Fibroblast of skin of right biceps (primary cell): ENCODE data around the gene ACVR1B.
A peak's percentile ranks its signal among the peaks of the same experiment; 100 is the strongest.

ENCODE experiments used
- DNase-seq: peaks from one replicate; pipeline ENCODE4 v3.0.0-alpha.2; 2013

Gene ACVR1B

DNA sequence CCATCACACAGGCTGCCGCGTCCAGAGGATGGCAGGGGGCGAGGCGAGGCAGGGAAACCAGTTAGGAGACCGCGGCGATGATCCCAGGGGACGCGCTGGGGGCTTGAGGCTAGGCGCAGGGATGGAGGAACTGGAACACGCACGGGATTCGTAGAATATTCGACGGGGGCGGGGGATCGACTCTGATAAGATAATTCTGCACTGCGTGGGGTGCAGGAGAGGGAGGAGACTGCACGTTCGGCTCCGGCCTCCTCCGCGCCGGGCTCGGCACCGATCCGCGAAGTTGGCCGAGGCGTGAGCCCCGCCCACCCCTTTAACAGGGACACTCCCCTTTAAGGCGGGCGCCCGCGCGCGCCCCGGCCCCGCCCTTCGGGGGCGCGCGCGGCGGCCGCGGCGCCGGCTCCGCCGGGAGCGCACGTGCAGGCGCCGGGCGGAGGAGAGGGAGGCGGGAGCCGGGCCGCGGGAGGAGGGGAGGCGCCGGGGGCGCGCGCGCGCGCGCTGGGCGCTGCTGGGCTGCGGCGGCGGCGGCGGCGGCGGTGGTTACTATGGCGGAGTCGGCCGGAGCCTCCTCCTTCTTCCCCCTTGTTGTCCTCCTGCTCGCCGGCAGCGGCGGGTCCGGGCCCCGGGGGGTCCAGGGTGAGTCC lies at the start of gene ACVR1B:
Gene ACVR1B, plus strand, starts transcription at position 501 of the 644 bp plus-strand sequence. Its CDS starts 45 bp downstream, at position 546.
- DNase-seq = peak; percentile 91

DNA sequence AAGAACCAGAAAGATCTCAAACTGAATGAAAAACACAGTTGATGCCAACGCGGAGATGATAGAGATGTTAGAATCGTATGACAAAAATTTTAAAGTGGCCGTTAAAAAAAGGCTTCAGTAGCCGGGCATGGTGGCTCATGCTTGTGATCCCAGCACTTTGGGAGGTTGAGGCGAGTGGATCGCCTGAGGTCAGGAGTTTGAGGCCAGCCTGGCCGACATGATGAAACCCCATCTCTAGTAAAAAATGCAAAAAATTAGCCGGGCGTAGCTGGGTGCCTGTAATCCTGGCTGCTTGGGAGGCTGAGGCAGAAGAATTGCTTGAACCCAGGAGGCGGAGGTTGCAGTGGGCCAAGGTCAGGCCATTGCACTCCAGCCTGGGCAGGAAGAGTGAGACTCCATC lies 49.6 kb upstream of the ACVR1B start:
- no peak for DNase-seq

DNA sequence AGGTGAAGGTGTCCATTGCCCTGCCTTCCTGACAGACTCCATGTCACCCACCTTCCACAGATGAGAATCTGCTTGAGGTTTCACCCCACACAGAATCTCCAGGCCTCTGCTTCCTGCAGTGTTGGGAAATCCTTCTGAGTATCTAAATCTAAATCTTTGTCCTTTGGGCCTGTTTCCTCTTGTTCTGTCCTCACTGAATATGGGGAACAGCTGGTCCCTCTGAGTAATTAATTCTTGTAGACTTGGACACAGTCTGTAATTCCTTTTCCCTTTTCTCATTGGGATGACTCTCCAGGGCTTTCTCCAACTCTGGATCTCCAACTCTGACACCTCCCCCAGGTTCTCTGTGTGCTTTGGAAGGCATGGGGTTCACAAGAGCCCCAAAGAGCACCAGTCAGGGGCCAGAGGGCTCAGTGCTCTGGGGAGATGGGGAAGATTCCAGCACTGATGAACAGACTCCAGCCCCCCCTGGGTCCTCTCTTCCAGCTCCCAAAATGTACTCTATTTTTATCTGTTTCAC lies 46.5 kb upstream of the ACVR1B start:
- peak; percentile 54 for DNase-seq

DNA sequence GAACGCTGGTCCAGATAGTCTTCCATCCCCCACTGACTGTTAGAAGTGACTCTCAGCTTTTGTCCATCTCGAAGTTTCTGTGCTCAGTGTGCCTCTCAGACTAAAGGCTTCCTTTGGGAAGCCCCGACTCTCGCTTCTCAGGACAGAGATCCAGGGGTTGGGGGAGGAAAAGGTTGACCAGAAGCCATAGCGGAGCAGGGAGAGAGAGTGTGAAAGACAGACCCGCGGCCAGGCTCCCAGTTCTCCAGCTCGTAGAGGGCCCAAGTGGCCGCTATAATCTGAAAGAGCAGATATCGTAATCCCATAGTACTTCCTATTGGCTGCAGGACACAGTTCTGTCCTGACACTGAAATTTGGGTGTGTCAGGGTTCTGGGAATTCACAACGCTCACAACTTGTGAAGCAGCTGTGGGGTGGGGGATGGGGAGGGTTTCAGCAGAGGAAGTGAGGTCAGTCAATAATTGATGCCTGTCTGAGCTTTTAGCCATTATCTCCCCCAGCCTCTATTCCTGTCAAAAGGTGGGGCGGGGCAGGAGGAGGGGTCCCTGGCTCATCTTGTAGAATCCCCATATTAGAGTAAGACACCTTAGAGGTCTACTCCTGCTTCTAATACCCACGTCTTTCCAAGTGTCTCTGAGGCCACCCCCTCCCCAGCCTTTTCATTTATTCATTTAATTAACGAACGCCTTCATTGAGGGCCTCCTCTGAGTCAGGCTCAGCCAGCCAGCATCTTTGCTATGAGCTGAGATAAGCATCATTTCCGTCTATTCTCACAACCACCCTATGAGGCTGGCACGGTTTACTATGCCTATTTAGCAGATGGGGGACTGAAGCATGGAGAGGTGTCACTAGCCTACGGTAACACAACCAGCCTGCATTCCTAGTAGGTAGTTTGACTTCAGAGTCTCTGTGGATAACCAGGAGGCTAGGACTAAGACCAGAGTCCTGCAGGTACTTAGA lies 45.7 kb upstream of the ACVR1B start:
- DNase-seq = peak; percentile 60

DNA sequence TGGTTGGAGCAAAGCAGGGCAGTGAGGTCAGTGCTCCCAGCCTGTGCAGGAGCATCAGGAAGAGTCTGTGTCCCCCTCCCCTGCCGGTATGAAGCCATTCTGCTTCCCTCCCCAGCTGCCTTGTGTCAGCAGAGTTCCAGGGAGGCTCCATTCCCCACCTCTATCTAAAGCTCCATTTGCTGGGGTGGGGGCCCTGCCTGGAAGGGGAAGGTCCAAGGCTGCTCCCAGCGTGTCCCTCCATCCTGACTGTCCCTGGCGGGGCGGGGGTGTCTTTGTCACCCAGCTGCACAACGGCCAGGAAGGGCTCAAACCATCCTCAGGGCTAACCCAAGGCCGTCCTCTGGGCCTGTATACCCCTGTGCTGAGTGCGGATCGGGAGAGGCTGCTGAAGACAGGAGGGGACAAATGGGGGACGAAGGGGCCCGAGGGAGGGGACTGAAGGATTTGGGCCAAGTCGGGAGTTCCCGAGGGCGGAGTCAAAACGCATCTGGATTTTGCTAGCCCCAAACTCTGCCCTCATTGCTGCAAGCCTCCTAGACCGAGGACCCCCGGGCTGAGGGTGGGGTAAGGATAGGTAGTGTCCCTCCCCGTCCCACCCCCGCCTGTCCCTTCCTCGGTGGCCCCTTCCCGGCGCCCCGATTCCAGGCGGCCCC lies 44.9 kb upstream of the ACVR1B start:
- no peak for DNase-seq

DNA sequence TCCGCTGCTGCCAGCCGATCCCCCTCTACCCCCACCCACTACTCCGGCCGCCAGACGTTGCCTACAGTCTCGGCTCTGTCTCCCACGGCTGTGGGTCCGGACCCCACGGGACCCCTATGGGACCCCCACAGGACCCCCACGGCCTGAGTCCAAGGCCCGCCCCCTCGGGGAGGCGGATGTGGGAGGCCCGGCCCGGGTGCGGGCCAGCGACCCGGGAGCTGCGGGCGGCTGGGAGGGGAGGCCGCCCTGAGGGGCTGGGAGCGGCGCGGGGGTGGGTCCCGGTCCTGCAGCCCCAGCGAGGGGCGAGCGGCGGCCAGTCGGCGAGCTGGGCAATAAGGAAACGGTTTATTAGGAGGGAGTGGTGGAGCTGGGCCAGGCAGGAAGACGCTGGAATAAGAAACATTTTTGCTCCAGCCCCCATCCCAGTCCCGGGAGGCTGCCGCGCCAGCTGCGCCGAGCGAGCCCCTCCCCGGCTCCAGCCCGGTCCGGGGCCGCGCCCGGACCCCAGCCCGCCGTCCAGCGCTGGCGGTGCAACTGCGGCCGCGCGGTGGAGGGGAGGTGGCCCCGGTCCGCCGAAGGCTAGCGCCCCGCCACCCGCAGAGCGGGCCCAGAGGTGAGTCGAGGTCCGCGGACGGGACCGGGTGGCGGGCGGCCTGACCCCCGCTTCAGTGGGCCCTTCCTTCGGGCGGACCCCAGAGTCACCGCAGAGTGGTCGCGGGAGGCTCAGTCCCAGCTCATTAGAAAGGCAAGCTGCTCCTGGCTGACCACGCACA lies 44.2 kb upstream of the ACVR1B start, which contains the start of gene ACVRL1:
Gene ACVRL1, plus strand, starts transcription at position 422 of the 773 bp plus-strand sequence. CDS start 4,971 bp downstream, outside the sequence.
- peak; percentile 38 for DNase-seq

DNA sequence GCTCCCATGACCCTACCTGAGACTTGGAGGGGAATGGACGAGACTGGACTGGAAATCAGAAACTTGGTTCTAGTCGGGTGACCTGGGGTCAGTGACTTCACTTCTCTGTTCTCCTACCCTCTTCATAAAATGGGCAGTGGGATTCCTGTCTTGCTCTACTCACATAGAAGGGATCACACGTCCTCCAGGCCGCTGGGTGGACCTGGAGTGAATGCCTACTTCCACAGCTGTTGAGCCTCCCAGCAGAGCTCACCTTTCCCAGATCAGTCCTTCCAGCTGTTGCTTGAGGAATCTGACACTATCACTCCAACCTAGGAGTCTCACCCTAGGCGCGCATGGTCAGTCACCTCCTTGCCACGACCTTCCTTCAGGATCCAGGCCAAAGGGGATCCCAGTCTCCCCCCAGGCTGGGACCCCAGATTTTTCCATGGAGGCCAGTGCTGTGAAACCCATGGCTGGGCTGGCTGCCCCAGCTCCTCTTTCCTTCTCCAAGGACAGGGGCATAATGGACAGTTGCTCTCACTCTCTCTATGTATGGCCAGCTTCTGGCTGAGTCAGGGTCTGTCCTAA lies 43.6 kb upstream of the ACVR1B start:
- DNase-seq = no peak

DNA sequence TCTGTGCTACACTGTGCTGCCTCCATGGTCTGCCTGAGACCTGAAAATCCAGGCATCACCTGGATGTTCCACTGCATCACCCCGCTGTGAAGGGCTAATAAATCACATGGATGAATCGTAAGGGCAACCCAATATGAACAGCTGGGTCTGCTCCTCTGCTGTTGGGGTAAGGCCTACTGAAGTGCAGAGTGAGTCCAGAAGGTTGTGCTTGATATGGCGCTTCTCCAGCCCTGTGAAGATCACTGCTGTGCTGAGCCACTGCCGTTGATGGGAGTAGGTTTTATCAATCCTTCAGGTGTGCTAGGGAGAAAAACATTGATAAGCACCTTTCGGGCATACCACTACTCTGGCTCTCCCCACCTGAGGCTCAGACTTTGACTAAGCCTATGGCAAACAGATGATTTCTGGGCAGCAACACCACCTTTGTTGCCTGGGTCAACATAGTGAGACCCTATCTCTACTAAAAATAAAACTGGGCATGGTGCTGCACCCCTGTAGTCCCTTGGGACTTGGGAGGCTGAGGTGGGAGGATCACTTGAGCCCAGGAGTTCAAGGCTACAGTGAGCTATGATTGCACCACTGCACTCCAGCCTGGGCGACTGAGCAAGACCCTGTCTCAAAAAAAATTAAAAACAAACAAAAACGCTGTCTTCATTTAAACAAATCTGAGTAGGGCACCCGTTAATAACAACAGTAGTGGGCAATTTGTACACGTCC lies 42.5 kb upstream of the ACVR1B start:
- no peak for DNase-seq

DNA sequence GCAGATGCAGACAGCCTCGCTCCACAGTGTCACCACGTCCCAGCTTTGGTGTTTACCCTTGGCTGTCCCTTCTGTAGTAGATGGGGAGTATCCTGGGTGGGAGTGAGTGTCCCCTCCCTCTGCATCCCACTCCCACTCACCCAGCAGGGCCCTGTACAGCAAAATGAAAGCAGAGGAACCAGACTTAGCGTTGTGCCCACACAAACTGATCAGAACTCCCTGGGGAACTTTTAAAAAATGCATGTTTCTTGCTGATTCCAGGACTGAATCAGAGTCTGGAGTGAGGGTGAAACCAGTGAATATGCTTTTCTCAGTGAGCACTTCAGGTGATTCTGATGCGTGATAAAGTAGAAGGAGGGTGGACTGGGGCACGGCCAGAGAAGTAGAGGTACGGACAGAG lies 41.3 kb upstream of the ACVR1B start:
- DNase-seq = no peak

DNA sequence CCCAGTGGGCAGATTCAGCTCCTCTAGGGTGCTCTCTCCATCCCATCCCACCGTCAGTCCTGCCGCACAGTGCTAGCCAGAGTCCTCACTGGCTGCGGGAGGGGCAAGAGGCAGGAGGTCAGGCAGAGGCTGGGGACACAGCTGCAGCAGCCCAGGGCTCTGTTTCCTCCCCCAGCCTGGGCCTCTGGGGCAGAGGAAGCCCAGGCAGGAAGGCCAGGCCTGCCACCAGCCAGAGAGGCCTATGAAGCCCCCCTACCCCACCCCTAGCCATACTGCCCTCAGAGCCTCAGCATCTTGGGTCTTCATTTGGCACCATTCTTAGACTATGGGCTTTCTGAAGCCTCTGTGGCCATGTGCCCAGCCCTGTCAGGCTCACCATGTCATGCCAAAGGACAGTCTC lies 40.8 kb upstream of the ACVR1B start:
- no peak for DNase-seq

DNA sequence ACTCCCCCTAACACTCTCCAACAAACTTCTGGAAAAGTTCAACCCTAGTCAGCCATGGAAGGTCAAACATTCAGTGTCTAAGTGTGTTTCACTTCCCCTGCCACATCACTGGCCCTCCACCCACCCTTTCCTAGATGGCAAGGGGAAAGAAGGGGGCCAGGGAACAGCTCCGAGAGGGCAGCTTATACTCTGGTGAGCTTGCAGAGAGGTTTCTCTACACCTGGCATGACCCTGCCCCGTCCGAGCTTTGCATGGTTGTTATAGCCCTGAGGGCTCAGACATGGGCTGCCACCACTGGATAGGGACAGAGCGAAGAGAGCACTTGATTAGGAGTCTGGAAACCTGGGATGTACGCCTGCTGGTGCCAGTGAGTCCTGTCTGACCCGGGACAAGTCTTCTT lies 40.2 kb upstream of the ACVR1B start:
- DNase-seq = no peak

DNA sequence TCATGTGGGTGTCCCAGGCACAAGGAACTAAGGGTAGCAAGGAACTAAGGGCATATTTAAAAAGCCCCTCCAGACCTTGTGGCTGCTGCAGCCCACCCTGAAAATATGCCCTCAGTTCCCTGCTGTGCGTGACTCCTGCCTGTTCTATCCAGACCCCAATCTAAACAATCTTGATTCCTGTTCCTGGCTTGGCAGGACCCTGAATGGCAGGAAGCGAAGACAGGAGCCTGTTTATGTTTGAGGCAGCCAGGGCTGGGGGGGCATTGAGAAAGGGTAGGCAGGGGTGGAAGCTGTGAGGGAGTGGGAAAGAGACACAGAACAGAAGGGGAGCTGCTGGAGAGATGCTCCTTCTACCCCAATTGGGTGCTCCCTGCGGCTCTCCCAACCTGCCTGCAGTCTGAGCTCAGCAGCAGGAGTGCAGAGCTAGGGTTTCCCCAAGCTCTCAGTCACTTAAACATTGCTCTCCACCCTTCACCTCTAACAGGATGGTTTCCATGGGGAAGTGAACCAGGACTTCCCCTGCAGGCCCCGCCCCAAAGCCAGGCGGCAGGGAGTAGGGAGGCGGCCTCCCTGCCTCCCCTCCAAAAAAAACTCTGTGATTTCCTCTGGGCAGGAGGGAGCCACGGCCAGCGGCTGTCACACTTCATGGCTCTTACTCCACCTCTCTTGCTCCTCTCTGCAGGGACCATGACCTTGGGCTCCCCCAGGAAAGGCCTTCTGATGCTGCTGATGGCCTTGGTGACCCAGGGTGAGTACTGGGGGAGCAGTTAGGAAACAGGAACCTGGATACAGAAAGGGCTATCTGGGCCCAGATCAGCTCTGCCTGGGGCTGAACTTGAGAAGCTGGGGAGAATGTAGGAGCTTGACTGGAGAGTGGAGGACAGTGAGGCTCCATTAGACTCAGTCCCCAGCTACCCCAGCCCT lies 39.4 kb upstream of the ACVR1B start:
- DNase-seq = no peak

DNA sequence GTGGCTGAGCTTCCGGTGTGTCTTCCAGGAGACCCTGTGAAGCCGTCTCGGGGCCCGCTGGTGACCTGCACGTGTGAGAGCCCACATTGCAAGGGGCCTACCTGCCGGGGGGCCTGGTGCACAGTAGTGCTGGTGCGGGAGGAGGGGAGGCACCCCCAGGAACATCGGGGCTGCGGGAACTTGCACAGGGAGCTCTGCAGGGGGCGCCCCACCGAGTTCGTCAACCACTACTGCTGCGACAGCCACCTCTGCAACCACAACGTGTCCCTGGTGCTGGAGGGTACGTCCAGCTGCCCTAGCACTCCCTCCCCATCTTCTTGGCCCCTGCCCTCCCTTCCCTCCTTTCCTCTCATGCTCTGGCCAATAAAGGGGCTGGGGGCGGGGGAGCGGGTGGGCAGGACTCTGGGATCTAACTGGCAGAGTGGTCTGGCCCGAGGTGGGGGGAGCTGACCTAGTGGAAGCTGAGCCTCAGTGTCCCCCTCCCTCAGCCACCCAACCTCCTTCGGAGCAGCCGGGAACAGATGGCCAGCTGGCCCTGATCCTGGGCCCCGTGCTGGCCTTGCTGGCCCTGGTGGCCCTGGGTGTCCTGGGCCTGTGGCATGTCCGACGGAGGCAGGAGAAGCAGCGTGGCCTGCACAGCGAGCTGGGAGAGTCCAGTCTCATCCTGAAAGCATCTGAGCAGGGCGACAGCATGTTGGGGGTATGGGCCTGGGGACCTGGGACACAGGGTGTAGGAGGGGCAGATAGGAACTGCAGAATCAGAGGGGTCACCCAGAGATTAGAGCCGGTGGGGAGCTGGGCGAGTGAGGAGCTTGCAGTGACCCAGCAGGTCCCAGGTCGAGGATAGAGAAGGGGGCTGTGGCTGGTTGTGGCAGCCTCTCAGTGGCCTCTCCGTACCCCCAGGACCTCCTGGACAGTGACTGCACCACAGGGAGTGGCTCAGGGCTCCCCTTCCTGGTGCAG lies 38.1 kb upstream of the ACVR1B start:
- DNase-seq = no peak

DNA sequence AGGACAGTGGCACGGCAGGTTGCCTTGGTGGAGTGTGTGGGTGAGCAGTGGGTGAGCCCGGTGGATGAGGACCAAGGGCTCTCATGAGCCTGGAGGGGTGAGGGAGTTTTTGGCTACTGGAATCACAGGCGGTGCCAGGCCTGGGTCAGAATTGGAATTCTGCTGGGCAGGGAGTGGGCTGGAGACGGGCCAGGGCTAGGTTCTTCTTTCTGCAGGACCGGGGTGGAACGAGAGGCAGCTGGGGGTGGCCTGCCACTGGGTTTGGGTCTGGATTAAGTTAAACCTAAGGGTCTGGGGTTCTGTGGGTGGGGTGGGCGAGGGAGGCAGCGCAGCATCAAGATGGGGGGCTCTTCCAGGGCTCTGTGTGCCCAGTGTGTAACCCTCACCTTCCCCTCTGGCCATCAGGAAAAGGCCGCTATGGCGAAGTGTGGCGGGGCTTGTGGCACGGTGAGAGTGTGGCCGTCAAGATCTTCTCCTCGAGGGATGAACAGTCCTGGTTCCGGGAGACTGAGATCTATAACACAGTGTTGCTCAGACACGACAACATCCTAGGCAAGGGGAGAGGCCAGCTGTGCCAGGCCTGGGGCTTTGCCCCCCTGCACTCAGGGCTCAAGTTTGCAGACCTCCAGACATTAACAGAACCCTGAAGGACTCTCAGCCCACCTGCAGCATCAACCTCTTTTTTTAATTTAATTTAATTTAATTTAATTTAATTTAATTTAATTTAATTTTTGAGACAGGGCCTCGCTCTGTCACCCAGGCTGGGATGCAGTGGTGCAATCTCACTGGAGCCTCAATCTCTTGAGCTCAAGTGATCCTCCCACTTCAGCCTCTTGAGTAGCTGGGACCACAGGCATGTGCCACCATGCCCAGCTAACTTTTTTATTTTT lies 37.2 kb upstream of the ACVR1B start:
- DNase-seq = no peak

DNA sequence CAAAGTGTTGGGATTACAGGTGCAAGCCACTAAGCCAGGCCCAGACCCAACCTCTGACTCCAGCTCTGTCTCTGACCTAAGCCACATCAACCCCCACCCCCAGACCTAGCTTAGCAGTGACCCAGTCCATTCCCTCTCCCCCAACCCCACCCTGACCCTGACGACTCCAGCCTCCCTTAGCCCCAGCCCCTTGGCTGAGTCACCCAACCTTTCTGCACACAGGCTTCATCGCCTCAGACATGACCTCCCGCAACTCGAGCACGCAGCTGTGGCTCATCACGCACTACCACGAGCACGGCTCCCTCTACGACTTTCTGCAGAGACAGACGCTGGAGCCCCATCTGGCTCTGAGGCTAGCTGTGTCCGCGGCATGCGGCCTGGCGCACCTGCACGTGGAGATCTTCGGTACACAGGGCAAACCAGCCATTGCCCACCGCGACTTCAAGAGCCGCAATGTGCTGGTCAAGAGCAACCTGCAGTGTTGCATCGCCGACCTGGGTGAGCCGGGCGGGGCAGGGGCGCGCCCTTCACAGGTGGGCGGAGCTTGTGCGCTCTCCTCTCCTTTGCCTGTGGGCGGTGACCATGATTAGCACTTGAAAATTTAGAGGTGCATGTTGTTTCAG lies 36.4 kb upstream of the ACVR1B start:
- DNase-seq = no peak

DNA sequence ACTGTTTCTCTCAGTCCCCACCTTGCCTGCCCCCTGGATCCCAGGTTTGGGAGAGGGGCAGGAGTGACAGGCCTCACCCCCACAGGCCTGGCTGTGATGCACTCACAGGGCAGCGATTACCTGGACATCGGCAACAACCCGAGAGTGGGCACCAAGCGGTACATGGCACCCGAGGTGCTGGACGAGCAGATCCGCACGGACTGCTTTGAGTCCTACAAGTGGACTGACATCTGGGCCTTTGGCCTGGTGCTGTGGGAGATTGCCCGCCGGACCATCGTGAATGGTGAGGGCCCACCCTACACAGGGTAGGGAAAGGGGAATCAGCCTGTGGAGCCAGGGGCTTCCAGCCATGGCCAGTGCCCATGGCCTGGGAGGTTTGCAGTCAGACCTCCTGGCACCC lies 35.5 kb upstream of the ACVR1B start:
- no peak for DNase-seq

DNA sequence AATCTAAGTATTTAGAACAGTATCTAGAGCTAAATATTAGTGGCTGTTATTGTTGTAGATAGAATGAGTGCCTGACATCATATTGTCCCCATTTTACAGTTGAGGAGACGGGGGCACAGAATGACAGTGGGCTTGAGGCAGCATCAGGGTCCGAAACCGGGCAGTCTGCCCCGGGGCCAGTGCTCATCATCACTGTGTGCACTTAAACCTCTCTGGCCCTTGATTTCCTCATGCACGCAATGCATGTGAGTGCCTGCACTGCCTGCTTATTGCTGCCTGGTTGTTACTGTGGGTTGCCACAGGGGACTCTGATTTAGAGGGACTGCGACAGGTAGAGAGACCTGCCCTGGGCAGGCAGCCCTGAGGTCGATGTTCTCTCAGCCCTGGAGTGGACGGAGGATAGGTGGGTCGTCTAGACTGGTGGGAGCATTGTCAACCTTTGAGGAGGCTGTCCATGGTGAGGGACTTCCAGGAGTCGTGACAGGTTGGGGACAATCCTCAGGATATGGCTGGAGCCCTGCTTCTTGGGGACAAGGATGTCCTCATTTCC lies 34.4 kb upstream of the ACVR1B start:
- no peak for DNase-seq
